Measurements from ENCODE around the gene PEX11G. TPM values are rescaled to one million over a fixed set of nuclear protein-coding genes. Genes with fewer than 3 reads are reported as not detected.

Gene PEX11G
- total RNA-seq, 1 experiment from 2014 or later, result 2.9 TPM

- intact Hi-C loops (cut with micrococcal nuclease; ENCODE audit: unreplicated experiment) (no loop called here), in situ Hi-C loops (cut with HindIII; ENCODE audit: low pct_unique_long_range_greater_than_20kb, low sequenced_read_pairs) (no loop called here)
- ChIA-PET POLR2A (no interaction called here), CTCF (no interaction called here)
- BruUV-seq (replicated peaks), result TSS peak; percentile 63
- no peaks in the 10 kb centered on the region for H3K36me3 ChIP-seq (ENCODE audit: control insufficient read depth, insufficient read depth, low read length)
- no peak for TF ChIP-seq SIN3A (IDR thresholded peaks at IDR 0.05; ENCODE audit: borderline replicate concordance, insufficient read depth, low read depth, low read length)
- no peak for TF ChIP-seq REST (IDR thresholded peaks at IDR 0.05; ENCODE audit: insufficient read depth in 1 of 2, low read depth in 2 of 2, low read length in 1 of 2)
- no peak for TF ChIP-seq POLR2AphosphoS5 (IDR thresholded peaks at IDR 0.05; ENCODE audit: low read depth, low read length)
- TF ChIP-seq CTCF (IDR thresholded peaks at IDR 0.05), result no peak
- no peak for TF ChIP-seq TCF7L2 (IDR thresholded peaks at IDR 0.05; ENCODE audit: low read depth, low read length)
- H3K9me3 ChIP-seq (ENCODE audit: control insufficient read depth, insufficient read depth, low read depth, low read length), result peaks cover 9% of the 10 kb centered on the region; the same call in 1 of the 2 replicates
- DNase-seq (ENCODE audit: low read depth, low spot score), result no peak
- no peak for ATAC-seq
- no peaks in the 10 kb centered on the region for H3K4me1 ChIP-seq (ENCODE audit: control insufficient read depth, insufficient read depth, low read length)
- H3K27me3 ChIP-seq (ENCODE audit: control insufficient read depth, insufficient read depth, low read length), result no peaks in the 10 kb centered on the region
- H3K4me3 ChIP-seq (ENCODE audit: low read depth in 2 of 2, low read length in 2 of 2), result no peak overlapping the region
- no peak overlapping the region for H3K27ac ChIP-seq (ENCODE audit: low read length)
Measured at GRCh38 chr19:7447648-7448047, 41.2 kb downstream of the PEX11G start.

GRCh38 chr19:7445104-7445503, 43.7 kb downstream of the PEX11G start:
- H3K27ac ChIP-seq (ENCODE audit: low read length), result no peak overlapping the region
- H3K27me3 ChIP-seq (ENCODE audit: control insufficient read depth, insufficient read depth, low read length), result no peaks in the 10 kb centered on the region
- DNase-seq (ENCODE audit: low read depth, low spot score), result no peak
- intact Hi-C loops (cut with micrococcal nuclease; ENCODE audit: unreplicated experiment), result no loop called here
- ChIA-PET CTCF (no interaction called here), POLR2A (no interaction called here)
- no peaks in the 10 kb centered on the region for H3K4me1 ChIP-seq (ENCODE audit: control insufficient read depth, insufficient read depth, low read length)
- peaks cover 1% of the 10 kb centered on the region; the same call in 1 of the 2 replicates for H3K9me3 ChIP-seq (ENCODE audit: control insufficient read depth, insufficient read depth, low read depth, low read length)
- H3K36me3 ChIP-seq (ENCODE audit: control insufficient read depth, insufficient read depth, low read length), result no peaks in the 10 kb centered on the region
- no TSS peak for BruUV-seq (replicated peaks)
- no peak for ATAC-seq
- in situ Hi-C loops (cut with HindIII; ENCODE audit: low pct_unique_long_range_greater_than_20kb, low sequenced_read_pairs), result no loop called here
- H3K4me3 ChIP-seq (ENCODE audit: low read depth in 2 of 2, low read length in 2 of 2), result no peak overlapping the region
- no peak for TF ChIP-seq TCF7L2 (IDR thresholded peaks at IDR 0.05; ENCODE audit: low read depth, low read length)
- TF ChIP-seq CTCF (IDR thresholded peaks at IDR 0.05), result no peak
- TF ChIP-seq REST (IDR thresholded peaks at IDR 0.05; ENCODE audit: insufficient read depth in 1 of 2, low read depth in 2 of 2, low read length in 1 of 2), result no peak
- no peak for TF ChIP-seq POLR2AphosphoS5 (IDR thresholded peaks at IDR 0.05; ENCODE audit: low read depth, low read length)
- no peak for TF ChIP-seq SIN3A (IDR thresholded peaks at IDR 0.05; ENCODE audit: borderline replicate concordance, insufficient read depth, low read depth, low read length)
